Brain microvascular endothelial cell (primary cell): ENCODE measurements around the gene TMEM126A.
"Not testable (repeated sequence)": the region's sequence is repeated elsewhere in the genome, so short reads cannot be mapped to it uniquely, and the experiment has no call there.

ENCODE experiments used
- DNase-seq: peaks from one replicate; pipeline ENCODE4 v3.0.0-alpha.2; 2020
- H3K27ac ChIP-seq: fragments of 250-450 bp; sonication (Bioruptor Pico); 2 replicates; pipeline ENCODE4 v1.5.1; 2020; ENCODE audit warnings: mild to moderate bottlenecking, moderate library complexity
- H3K27me3 ChIP-seq: fragments of 250-450 bp; sonication (Bioruptor Pico); replicated peaks from 2 replicates; pipeline ENCODE4 v1.5.1; 2020; ENCODE audit warnings: mild to moderate bottlenecking
- H3K36me3 ChIP-seq: fragments of 250-450 bp; sonication (Bioruptor Pico); replicated peaks from 2 replicates; pipeline ENCODE4 v1.5.1; 2020; ENCODE audit warnings: mild to moderate bottlenecking
- H3K4me3 ChIP-seq: 2 replicates; pipeline ENCODE4 v1.5.1; 2011; ENCODE audit warnings: low read depth, mild to moderate bottlenecking, control low read depth, low read length, moderate library complexity
- in situ Hi-C: cut with HindIII; loops from 2 replicates; pipeline ENCODE4 v1.10.0; 2017; ENCODE audit warnings: low sequenced_read_pairs, low pct_ligation_motif_present
- TF ChIP-seq, protein P1 (sequence below): IDR thresholded peaks from 2 replicates; pipeline ENCODE4 v1.5.1; 2011; ENCODE audit warnings: low read depth, mild to moderate bottlenecking, moderate library complexity, low read length, control low read depth, inconsistent platforms; ENCODE audit errors: missing control alignments

Gene TMEM126A

DNA sequence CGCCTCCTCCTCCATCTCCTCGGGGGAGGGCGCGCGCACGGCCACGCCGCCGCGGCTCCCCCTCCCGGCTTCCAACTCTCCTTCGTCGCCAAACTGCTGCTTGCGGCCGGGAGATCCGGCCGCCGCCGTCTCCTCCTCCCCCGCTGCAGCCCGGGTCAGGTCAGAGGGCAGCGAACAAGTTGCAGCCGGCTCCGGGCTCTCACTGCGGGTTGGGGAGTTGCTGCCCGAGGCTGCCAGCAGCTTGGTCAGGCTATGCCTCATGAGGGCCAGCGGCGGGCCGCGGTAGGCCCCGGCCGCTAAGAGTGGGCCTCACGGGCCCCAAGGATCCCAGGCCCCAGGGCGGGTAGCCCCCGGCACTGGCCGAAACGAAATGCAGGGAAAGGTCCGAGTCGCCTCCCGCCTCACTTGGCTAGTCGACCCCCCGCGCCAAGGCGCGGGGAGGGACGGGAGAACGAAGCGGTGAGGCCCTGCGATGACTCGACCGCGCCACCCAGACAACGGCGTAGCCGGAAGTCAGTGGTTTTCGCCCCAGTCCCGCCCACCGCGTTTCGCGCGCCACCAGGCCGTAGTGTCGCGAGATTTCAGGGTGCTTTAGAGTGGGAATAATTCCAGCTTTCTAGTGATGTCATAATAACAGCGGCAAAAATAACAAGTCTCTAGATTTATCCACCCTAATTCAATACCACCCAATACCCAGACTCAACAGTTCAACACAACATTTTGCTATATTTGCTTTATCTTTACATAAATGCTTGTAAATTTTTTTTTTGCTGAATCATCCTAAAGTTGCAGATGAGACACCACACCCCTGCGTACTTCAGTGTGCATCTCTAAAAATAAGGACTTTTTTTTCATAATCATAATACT, 17.1 kb downstream of the TMEM126A start, which contains the start of gene CREBZF:
Gene CREBZF, minus strand, starts transcription at position 515 of the 867 bp plus-strand sequence. Its CDS starts 254 bp downstream, at position 261.
- H3K4me3 ChIP-seq = peak within 1 kb of the TSS; percentile 97
- peak; percentile 91 for DNase-seq
- peak within 1 kb of the TSS; percentile 93 for H3K27ac ChIP-seq
- H3K27me3 ChIP-seq = no peaks in the 10 kb centered on the region
- H3K36me3 ChIP-seq = no peaks in the 10 kb centered on the region
- TF ChIP-seq, protein P1, sequence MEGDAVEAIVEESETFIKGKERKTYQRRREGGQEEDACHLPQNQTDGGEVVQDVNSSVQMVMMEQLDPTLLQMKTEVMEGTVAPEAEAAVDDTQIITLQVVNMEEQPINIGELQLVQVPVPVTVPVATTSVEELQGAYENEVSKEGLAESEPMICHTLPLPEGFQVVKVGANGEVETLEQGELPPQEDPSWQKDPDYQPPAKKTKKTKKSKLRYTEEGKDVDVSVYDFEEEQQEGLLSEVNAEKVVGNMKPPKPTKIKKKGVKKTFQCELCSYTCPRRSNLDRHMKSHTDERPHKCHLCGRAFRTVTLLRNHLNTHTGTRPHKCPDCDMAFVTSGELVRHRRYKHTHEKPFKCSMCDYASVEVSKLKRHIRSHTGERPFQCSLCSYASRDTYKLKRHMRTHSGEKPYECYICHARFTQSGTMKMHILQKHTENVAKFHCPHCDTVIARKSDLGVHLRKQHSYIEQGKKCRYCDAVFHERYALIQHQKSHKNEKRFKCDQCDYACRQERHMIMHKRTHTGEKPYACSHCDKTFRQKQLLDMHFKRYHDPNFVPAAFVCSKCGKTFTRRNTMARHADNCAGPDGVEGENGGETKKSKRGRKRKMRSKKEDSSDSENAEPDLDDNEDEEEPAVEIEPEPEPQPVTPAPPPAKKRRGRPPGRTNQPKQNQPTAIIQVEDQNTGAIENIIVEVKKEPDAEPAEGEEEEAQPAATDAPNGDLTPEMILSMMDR = no peak
- in situ Hi-C loops = no loop called here

DNA sequence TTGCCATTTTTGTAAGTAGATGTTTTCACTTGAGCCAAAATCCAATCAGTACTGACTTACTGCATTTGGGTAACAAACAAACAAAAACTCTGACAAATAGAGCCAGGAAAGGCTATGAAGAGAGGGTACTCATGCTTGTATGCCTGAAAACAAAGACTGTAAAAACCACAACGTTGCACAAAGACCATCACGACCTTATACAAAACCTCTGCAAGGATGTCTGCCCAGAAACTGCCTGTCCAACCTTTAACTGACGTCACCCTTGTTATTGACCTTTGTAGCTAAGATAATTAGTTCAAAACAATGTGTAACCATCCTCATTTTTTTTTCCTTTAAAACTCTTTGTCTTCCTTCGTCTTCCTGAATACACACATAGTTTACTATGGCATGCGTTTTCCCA, 18.0 kb downstream of the TMEM126A start:
- in situ Hi-C loops = no loop called here
- TF ChIP-seq, protein P1 = no peak
- Histone ChIP-seq H3K27ac (no peak overlapping the region), H3K27me3 (no peaks in the 10 kb centered on the region), H3K4me3 (no peak overlapping the region), H3K36me3 (no peaks in the 10 kb centered on the region)
- DNase-seq = no peak

DNA sequence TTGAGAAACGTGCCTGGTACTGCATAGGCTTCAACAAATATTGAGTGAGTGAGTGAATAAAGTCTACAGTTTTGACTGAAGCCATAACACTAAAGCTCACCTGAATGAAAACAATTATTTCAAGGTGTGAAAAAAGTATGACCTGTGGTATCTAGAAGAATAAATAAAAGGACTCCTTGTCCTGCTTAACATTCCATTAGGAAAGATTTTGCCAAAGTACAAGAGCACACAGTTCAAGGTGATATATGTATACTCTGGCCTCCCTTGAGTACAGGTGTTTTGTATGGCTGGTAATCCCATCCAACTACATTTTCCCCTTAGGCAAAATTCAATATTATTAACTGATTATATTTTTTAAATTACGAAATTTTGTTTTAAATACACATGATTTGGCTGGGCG, 18.9 kb downstream of the TMEM126A start:
- H3K27me3 ChIP-seq = no peaks in the 10 kb centered on the region
- in situ Hi-C loops = no loop called here
- H3K36me3 ChIP-seq = no peaks in the 10 kb centered on the region
- TF ChIP-seq, protein P1 = no peak
- no peak overlapping the region for H3K4me3 ChIP-seq
- DNase-seq = no peak
- H3K27ac ChIP-seq = no peak overlapping the region

DNA sequence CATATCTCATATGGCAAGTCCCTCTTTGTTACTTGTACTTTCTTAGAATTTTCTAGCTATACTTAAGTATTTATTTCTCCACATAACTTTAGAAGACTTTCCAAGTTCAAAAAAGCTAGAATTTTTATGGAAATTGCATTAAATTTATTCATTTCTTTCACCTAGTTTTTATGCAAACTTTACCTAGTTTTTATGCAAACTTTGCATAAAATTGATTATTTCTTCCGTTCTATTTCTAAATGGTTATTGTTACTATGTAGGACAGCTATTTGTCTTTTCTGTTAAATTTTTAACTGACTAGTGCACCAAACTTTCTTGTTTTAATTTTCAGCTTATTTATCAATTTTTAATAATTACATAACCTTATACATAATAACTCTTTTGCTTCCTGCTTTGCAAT, 20.4 kb downstream of the TMEM126A start:
- Histone ChIP-seq H3K27me3 (no peaks in the 10 kb centered on the region), H3K4me3 (no peak overlapping the region), H3K27ac (no peak overlapping the region), H3K36me3 (no peaks in the 10 kb centered on the region)
- TF ChIP-seq, protein P1 = no peak
- DNase-seq = no peak
- in situ Hi-C loops = no loop called here

DNA sequence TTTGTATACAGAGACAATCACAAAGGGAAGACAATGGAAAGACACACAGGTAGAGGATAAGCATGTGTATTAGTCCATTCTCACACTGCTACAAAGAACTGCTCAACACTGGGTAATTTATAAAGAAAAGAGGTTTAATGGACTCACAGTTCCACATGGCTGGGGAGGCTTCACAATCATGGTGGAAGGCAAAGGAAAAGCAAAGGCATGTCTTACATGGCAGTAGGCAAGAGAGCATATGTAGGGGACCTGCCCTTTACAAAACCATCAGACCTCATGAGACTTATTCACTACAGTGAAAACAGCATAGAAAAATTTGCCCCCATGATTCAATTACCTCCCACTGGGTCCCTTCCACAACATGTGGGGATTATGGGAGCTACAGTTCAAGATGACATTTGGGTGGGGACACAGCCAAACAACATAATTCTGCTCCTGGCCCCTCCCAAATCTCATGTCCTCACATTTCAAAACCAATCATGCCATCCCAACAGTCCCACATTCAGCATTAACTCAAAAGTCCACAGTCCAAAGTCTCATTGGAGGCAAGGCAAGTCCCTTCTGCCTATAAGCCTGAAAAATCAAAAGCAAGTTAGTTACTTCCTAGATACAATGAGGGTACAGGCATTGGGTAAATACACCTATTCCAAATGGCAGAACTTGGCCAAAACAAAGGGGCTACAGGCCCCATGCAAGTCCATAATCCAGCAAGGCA, 23.3 kb downstream of the TMEM126A start:
- H3K27ac ChIP-seq, DNase-seq, H3K4me3 ChIP-seq, H3K27me3 ChIP-seq, H3K36me3 ChIP-seq, in situ Hi-C loops: not testable (repeated sequence)

DNA sequence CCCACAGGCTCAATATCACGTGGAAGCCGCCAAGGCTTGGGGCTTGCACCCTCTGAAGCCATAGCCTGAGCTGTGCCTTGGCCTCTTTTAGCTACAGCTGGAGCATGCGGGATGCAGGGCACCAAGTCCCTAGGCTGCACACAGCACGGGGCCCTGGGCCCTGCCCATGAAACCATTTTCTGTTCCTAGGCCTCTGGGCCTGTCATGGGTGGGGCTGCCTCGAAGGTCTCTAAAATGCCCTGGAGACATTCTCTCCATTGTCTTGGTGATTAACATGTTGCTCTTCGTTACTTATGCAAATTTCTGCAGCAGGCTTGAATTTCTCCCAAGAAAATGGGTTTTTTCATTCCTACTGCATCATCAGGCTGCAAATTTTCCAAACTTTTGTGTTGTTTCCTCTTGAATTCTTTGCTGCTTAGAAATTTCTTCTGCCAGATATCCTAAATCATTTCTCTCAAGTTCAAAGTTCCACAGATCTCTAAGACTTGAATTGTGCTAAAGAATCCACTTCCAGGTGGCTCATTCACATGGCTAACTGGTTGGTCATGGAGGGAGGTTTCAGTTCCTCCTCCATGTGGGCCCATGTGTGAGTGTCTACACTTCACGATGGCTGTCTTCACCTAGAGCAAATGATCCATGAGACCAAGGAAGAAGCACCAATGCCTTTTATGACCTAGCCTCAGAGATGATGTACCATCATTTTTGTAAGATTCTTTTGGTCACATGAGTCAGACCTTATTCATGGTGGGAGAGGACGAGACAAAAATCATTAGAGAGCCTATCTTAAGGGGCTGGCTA, 24.5 kb downstream of the TMEM126A start:
- Histone ChIP-seq H3K27me3 (no peaks in the 10 kb centered on the region), H3K4me3 (no peak overlapping the region), H3K27ac (no peak overlapping the region), H3K36me3 (no peaks in the 10 kb centered on the region)
- TF ChIP-seq, protein P1 = no peak
- no peak for DNase-seq
- in situ Hi-C loops = no loop called here
